GM12878 (cell line): ENCODE results near the gene ARCN1. TPM values are rescaled to one million over a fixed set of nuclear protein-coding genes. Genes with fewer than 3 reads are reported as not detected.
A peak's percentile ranks its signal among the peaks of the same experiment; 100 is the strongest.

Source experiments
- ATAC-seq: fragments of 200-7000 bp; cut with Tn5 transposase; 3 replicates; pipeline ENCODE4 v1.9.1; 2020; ENCODE audit warnings: mild to moderate bottlenecking, moderate library complexity
- BruUV-seq: library from RNA; stranded (reverse); fragments of 400-500 nt; replicated peaks from 2 replicates; lab custom pipeline; 2021; lab: Mats Ljungman, UMichigan
- CTCF ChIA-PET: fragments of 300-600 bp; sonication (Branson Sonifier 250); formaldehyde crosslinking; extraction: SDS; loops from one replicate; lab custom pipeline; 2021; ENCODE audit warnings: inconsistent platforms; lab: Yijun Ruan, JAX
- POLR2A ChIA-PET: fragments of 350-600 bp; formaldehyde crosslinking; extraction: SDS; loops from one replicate; lab custom pipeline; 2021; ENCODE audit warnings: inconsistent platforms; lab: Charles Lee
- RAD21 ChIA-PET: fragments of 300-600 bp; sonication (Branson Sonifier 250); formaldehyde crosslinking; loops from one replicate; lab custom pipeline; 2023; ENCODE audit warnings: antibody characterized with exemption; ENCODE audit not compliant: unreplicated experiment; lab: Charles Lee
- SMC1A ChIA-PET: fragments of 300-600 bp; sonication (Branson Sonifier 250); formaldehyde crosslinking; loops from one replicate; lab custom pipeline; 2023; ENCODE audit not compliant: unreplicated experiment, uncharacterized antibody; lab: Charles Lee
- DNase-seq: peaks from one replicate; pipeline ENCODE4 v3.0.0-alpha.2; 2011; ENCODE audit warnings: low read depth, low spot score
- FAIRE-seq: peaks from 3 replicates; lab custom pipeline; 2011; peaks lifted over from hg19 to GRCh38; lab: Jason Lieb, UNC
- H2AFZ ChIP-seq: 2 replicates; pipeline ENCODE4 v1.6.0; 2011; ENCODE audit warnings: low read depth, low read length, control low read depth; ENCODE audit not compliant: control insufficient read depth
- H3K27ac ChIP-seq: 2 replicates; pipeline ENCODE4 v1.5.1; 2011; ENCODE audit warnings: control low read depth; ENCODE audit not compliant: control insufficient read depth, insufficient read depth
- H3K27me3 ChIP-seq, 2 experiments: replicated peaks in 1 of 2; 2 replicates each; pipeline versions ENCODE4 v1.6.0 to v1.6.1; 2011; ENCODE audit warnings: low read length in 1 of 2; ENCODE audit not compliant: control insufficient read depth in 2 of 2, insufficient read depth in 2 of 2
- H3K36me3 ChIP-seq, 2 experiments: 2 replicates each; pipeline ENCODE4 v1.5.1; 2011; ENCODE audit warnings: low read length in 1 of 2; ENCODE audit not compliant: control insufficient read depth in 2 of 2, insufficient read depth in 2 of 2
- H3K4me1 ChIP-seq: 2 replicates; pipeline ENCODE4 v1.6.1; 2011; ENCODE audit warnings: mild to moderate bottlenecking, low read length, moderate library complexity, mixed read lengths; ENCODE audit not compliant: control insufficient read depth, insufficient read depth
- H3K4me2 ChIP-seq: 2 replicates; pipeline ENCODE4 v1.6.0; 2011; ENCODE audit warnings: control low read depth; ENCODE audit not compliant: control insufficient read depth, insufficient read depth
- H3K4me3 ChIP-seq: fragments of 200-600 bp; sonication (generic); 2 replicates; pipeline ENCODE4 v1.5.1; 2016
- H3K79me2 ChIP-seq: 2 replicates; pipeline ENCODE4 v1.6.0; 2011; ENCODE audit warnings: low read length; ENCODE audit not compliant: control insufficient read depth, insufficient read depth
- H3K9ac ChIP-seq: 2 replicates; pipeline ENCODE4 v1.8.0; 2011; ENCODE audit warnings: low read length, control low read depth, mixed read lengths; ENCODE audit not compliant: control insufficient read depth, insufficient read depth
- H3K9me3 ChIP-seq: replicated peaks from 3 replicates; pipeline ENCODE4 v1.5.1; 2011; ENCODE audit warnings: mild to moderate bottlenecking, low read length; ENCODE audit not compliant: control insufficient read depth, insufficient read depth
- H4K20me1 ChIP-seq: 2 replicates; pipeline ENCODE4 v1.6.0; 2011; ENCODE audit not compliant: control insufficient read depth, insufficient read depth
- BCL11A ChIP-seq: IDR thresholded peaks from 2 replicates; pipeline ENCODE4 v1.6.1; 2011; ENCODE audit warnings: low read depth, low read length
- EED ChIP-seq: sonication (generic); IDR thresholded peaks from 2 replicates; pipeline ENCODE4 v1.6.1; 2016; ENCODE audit warnings: antibody characterized with exemption, low read depth
- EP300 ChIP-seq, 2 experiments: fragments of 150-350 bp in 1 of 2; IDR thresholded peaks; 2 replicates each; pipeline ENCODE4 v1.6.1; 2011 to 2012; ENCODE audit warnings: low read depth in 2 of 2, low read length in 2 of 2, borderline replicate concordance in 1 of 2, improper control_type of control experiment in 1 of 2, inconsistent platforms in 1 of 2; ENCODE audit not compliant: control insufficient read depth in 1 of 2
- IRF5 ChIP-seq: fragments of 450-650 bp; IDR thresholded peaks from 2 replicates; pipeline ENCODE4 v1.6.1; 2017; ENCODE audit warnings: borderline replicate concordance
- NFYB ChIP-seq: IDR thresholded peaks from 2 replicates; pipeline ENCODE4 v1.6.1; 2011; ENCODE audit warnings: low read depth, mild to moderate bottlenecking, low read length, improper control_type of control experiment, moderate library complexity; ENCODE audit not compliant: insufficient read depth
- PAX5 ChIP-seq: IDR thresholded peaks from 2 replicates; pipeline ENCODE4 v1.6.1; 2011; ENCODE audit warnings: low read depth, low read length, borderline replicate concordance
- PBX3 ChIP-seq: IDR thresholded peaks from 2 replicates; pipeline ENCODE4 v1.6.1; 2011; ENCODE audit warnings: mild to moderate bottlenecking, low read depth, low read length, moderate library complexity; ENCODE audit not compliant: insufficient replicate concordance
- RAD21 ChIP-seq: IDR thresholded peaks from 2 replicates; pipeline ENCODE4 v1.6.1; 2011; ENCODE audit warnings: mild to moderate bottlenecking, low read depth, low read length, moderate library complexity; ENCODE audit not compliant: insufficient read depth
- YBX1 ChIP-seq: fragments of 450-650 bp; IDR thresholded peaks from 2 replicates; pipeline ENCODE4 v1.6.1; 2016; ENCODE audit warnings: antibody characterized with exemption
- YY1 ChIP-seq: IDR thresholded peaks from 2 replicates; pipeline ENCODE4 v1.6.1; 2011; ENCODE audit warnings: low read depth, mild to moderate bottlenecking, low read length
- ZBTB11 ChIP-seq: fragments of 450-650 bp; formaldehyde crosslinking; IDR thresholded peaks from 2 replicates; pipeline ENCODE4 v1.5.0; 2022; ENCODE audit warnings: mild to moderate bottlenecking, missing genetic modification characterization
- ZNF217 ChIP-seq: fragments of 450-650 bp; IDR thresholded peaks from 2 replicates; pipeline ENCODE4 v1.6.1; 2017; ENCODE audit warnings: antibody characterized with exemption, mild to moderate bottlenecking
- WGBS: methylation state at CpG from one replicate; pipeline ENCODE4 v1.1.6; 2016; ENCODE audit warnings: low lambda C conversion rate; ENCODE audit not compliant: insufficient replicate concordance, insufficient coverage; ENCODE audit errors: missing lambda C conversion rate; 5-methylcytosine and 5-hydroxymethylcytosine counted together
- in situ Hi-C: fragments of 300-500 bp; cut with MboI; formaldehyde crosslinking; loops from 9 replicates; pipeline ENCODE4 v1.14.3; 2018; ENCODE audit warnings: mixed read lengths
- intact Hi-C: fragments of 100-400 bp; cut with micrococcal nuclease; formaldehyde crosslinking; loops from one replicate; pipeline ENCODE4 v1.14.2; 2022; ENCODE audit not compliant: unreplicated experiment
- polyA plus RNA-seq, 11 experiments: library from polyadenylated mRNA; depleted of rRNA in 4 of 11; unstranded in 6 of 11; stranded (reverse) in 5 of 11; fragments of >200 nt; fragmentation: Nextera tagmentation in 4 of 11; fragmentation: Illumina TruSeq in 1 of 11; extraction: Ambion mirVana in 4 of 11; extraction: Trizol in 1 of 11; gene quantifications; 1 replicate in 1 of 11; 2 replicates in 10 of 11; pipeline versions ENCODE4 v1.2.1 to v1.2.3, GENCODE V29; 2011 to 2016; ENCODE audit warnings: inconsistent platforms in 2 of 11, missing spikeins in 2 of 11, low read depth in 1 of 11
- total RNA-seq, 4 experiments: library from RNA; depleted of rRNA in 3 of 4; stranded (reverse); fragments of >200 nt in 3 of 4; fragmentation: Illumina TruSeq in 1 of 4; extraction: Trizol in 1 of 4; gene quantifications; 2 replicates each; pipeline versions ENCODE4 v1.2.1 to v1.2.3, GENCODE V29; 2013 to 2021
- TF ChIP-seq, protein P1 (sequence below): IDR thresholded peaks from 2 replicates; pipeline ENCODE4 v1.6.1; 2012; ENCODE audit warnings: improper control_type of control experiment, low read depth, low read length; ENCODE audit not compliant: insufficient replicate concordance

Gene ARCN1
- total and polyA plus RNA-seq, 10 of the 15 experiments (the other 5 are each of a cell fraction or from before 2014, with no cell fraction given), result 33.3 to 172 (median 106) TPM

- BruUV-seq, result no TSS peak
- Histone ChIP-seq H3K4me2 (no peak overlapping the region), H3K9ac (no peak overlapping the region), H3K9me3 (no peaks in the 10 kb centered on the region), H4K20me1 (no peaks in the 10 kb centered on the region), H3K79me2 (no peaks in the 10 kb centered on the region), H3K36me3 (no peaks in the 10 kb centered on the region), H3K4me1 (no peaks in the 10 kb centered on the region), H3K4me3 (no peak overlapping the region), H3K27me3 (peaks cover 5 to 6% of the 10 kb centered on the region in 2 experiments), H2AFZ (no peak overlapping the region), H3K27ac (no peak overlapping the region)
- DNase-seq (no peak), FAIRE-seq (no peak), ATAC-seq (peak; percentile 23; the same call in 1 of the 3 replicates)
- RAD21 ChIA-PET, result no interaction called here
- 42% methylated on average over 7 of the region's 7 CpGs for WGBS
- CTCF ChIA-PET, result no interaction called here
- intact Hi-C loops (no loop called here), in situ Hi-C loops (no loop called here)
- POLR2A ChIA-PET, result no interaction called here
- SMC1A ChIA-PET, result no interaction called here
- TF ChIP-seq RAD21, result no peak
- no peak for TF ChIP-seq YY1
- no peak for TF ChIP-seq ZBTB11 (CRISPR knock-in tag)
- TF ChIP-seq PBX3, result no peak
- TF ChIP-seq IRF5, result no peak
- no peak for TF ChIP-seq EP300 (IDR thresholded peaks at IDR 0.05; ENCODE audit: borderline replicate concordance in 1 of 2, control insufficient read depth in 1 of 2, low read depth in 2 of 2, low read length in 2 of 2)
- TF ChIP-seq YBX1, result no peak
- no peak for TF ChIP-seq ZNF217
- TF ChIP-seq NFYB, result no peak
- no peak for TF ChIP-seq BCL11A
- TF ChIP-seq PAX5, result no peak
- TF ChIP-seq, protein P1, sequence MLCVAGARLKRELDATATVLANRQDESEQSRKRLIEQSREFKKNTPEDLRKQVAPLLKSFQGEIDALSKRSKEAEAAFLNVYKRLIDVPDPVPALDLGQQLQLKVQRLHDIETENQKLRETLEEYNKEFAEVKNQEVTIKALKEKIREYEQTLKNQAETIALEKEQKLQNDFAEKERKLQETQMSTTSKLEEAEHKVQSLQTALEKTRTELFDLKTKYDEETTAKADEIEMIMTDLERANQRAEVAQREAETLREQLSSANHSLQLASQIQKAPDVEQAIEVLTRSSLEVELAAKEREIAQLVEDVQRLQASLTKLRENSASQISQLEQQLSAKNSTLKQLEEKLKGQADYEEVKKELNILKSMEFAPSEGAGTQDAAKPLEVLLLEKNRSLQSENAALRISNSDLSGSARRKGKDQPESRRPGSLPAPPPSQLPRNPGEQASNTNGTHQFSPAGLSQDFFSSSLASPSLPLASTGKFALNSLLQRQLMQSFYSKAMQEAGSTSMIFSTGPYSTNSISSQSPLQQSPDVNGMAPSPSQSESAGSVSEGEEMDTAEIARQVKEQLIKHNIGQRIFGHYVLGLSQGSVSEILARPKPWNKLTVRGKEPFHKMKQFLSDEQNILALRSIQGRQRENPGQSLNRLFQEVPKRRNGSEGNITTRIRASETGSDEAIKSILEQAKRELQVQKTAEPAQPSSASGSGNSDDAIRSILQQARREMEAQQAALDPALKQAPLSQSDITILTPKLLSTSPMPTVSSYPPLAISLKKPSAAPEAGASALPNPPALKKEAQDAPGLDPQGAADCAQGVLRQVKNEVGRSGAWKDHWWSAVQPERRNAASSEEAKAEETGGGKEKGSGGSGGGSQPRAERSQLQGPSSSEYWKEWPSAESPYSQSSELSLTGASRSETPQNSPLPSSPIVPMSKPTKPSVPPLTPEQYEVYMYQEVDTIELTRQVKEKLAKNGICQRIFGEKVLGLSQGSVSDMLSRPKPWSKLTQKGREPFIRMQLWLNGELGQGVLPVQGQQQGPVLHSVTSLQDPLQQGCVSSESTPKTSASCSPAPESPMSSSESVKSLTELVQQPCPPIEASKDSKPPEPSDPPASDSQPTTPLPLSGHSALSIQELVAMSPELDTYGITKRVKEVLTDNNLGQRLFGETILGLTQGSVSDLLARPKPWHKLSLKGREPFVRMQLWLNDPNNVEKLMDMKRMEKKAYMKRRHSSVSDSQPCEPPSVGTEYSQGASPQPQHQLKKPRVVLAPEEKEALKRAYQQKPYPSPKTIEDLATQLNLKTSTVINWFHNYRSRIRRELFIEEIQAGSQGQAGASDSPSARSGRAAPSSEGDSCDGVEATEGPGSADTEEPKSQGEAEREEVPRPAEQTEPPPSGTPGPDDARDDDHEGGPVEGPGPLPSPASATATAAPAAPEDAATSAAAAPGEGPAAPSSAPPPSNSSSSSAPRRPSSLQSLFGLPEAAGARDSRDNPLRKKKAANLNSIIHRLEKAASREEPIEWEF, result no peak
- no peak for TF ChIP-seq EED
Observed at GRCh38 chr11:118620529-118621070, 48.4 kb downstream of the ARCN1 start.
